ENCODE measurements around the gene KNSTRN. TPM values are rescaled to one million over a fixed set of nuclear protein-coding genes. Genes with fewer than 3 reads are reported as not detected.

KNSTRN gene
- total and polyA plus RNA-seq, 2 of the 4 experiments (the other 2 are of a cell fraction) = 33.1 to 73.5 TPM

- WGBS, 2 experiments (ENCODE audit: extremely low coverage in 2 of 2, insufficient read length in 1 of 2) = 82% methylated on average over 4 of the region's 10 CpGs; no CpG with 5 or more reads in 1 of the 2 experiments
- H4K91ac ChIP-seq (ENCODE audit: insufficient read depth, low read depth, low read length) = no peak overlapping the region
- peak overlapping the region in 1 of 2 experiments; percentile 86; a peak in 1 of 4 replicates for H4K8ac ChIP-seq (ENCODE audit: low read depth in 2 of 2, low read length in 2 of 2)
- no peaks in the 10 kb centered on the region for H3K9me3 ChIP-seq (ENCODE audit: control insufficient read depth, insufficient read depth, low read length)
- no peak overlapping the region for H3K56ac ChIP-seq (ENCODE audit: extremely low read depth, insufficient read depth, low read length)
- H3K79me1 ChIP-seq (ENCODE audit: low read depth in 1 of 2, low read length in 2 of 2) = peaks cover 5 to 9% of the 10 kb centered on the region in 2 experiments; a peak in 2 of 4 replicates
- no peaks in the 10 kb centered on the region for H3K27me3 ChIP-seq (ENCODE audit: control insufficient read depth, insufficient read depth, low read length)
- dilution Hi-C loops (cut with HindIII; ENCODE audit: low sequenced_read_pairs, unreplicated experiment) = no loop called here
- DNase-seq (no peak), ATAC-seq (ENCODE audit: low read depth) (no peak)
- peak overlapping the region; percentile 82 for H2AFZ ChIP-seq (replicated peaks; ENCODE audit: low read length, poor library complexity)
- intact Hi-C loops (cut with micrococcal nuclease) = no loop called here
- POLR2A ChIA-PET (ENCODE audit: unreplicated experiment) = no interaction called here
- no peak for TF ChIP-seq POLR2A (IDR thresholded peaks at IDR 0.05; ENCODE audit: low read depth, low read length)
- TF ChIP-seq SMC3 (IDR thresholded peaks at IDR 0.05; ENCODE audit: low read depth, low read length) = no peak
- H2BK15ac ChIP-seq (ENCODE audit: low read depth, low read length) = no peak overlapping the region
- CTCF ChIA-PET = interaction anchor here (0.7 to 2.8 kb wide), 6 partner anchors 10 to 119 kb away, joined by 3 to 15 read pairs (median 4); no protein-coding TSS in a partner anchor
- H2BK20ac ChIP-seq (ENCODE audit: low read depth, low read length) = peak overlapping the region; percentile 15; the same call in 1 of the 2 replicates
- H3K4me1 ChIP-seq (ENCODE audit: control insufficient read depth, insufficient read depth, low read length) = peaks cover 23% of the 10 kb centered on the region
- no peaks in the 10 kb centered on the region for H4K20me1 ChIP-seq (ENCODE audit: insufficient read depth, low read length)
- no TSS peak for BruUV-seq (replicated peaks)
- in situ Hi-C loops (cut with MboI; ENCODE audit: low sequenced_read_pairs) = no loop called here
- H3K9ac ChIP-seq (ENCODE audit: low read depth, low read length) = no peak overlapping the region
- H3K36me3 ChIP-seq (ENCODE audit: control insufficient read depth, insufficient read depth, low read length) = no peaks in the 10 kb centered on the region
- H3K4ac ChIP-seq (ENCODE audit: low read depth, low read length) = peak overlapping the region; percentile 98; the same call in 1 of the 2 replicates
- H2BK5ac ChIP-seq (ENCODE audit: low read depth, low read length, poor library complexity, severe bottlenecking) = no peak overlapping the region
- no peak overlapping the region for H3K23ac ChIP-seq (ENCODE audit: low read depth, low read length)
- H3K14ac ChIP-seq (replicated peaks; ENCODE audit: low read depth, low read length) = no peak overlapping the region
- no peak overlapping the region for H3K4me3 ChIP-seq (ENCODE audit: insufficient read depth, low read depth, low read length)
- H3K27ac ChIP-seq (ENCODE audit: insufficient read depth, low read length) = no peak overlapping the region
- peak overlapping the region; percentile 59 for H2AK5ac ChIP-seq (ENCODE audit: low read depth, low read length)
- H4K5ac ChIP-seq (ENCODE audit: low read depth, low read length) = no peak overlapping the region
- H3K18ac ChIP-seq (ENCODE audit: low read depth, low read length) = no peak overlapping the region
- no peak overlapping the region for H3K4me2 ChIP-seq (ENCODE audit: low read depth, low read length)
- peak overlapping the region; percentile 28 for H2AK9ac ChIP-seq (replicated peaks; ENCODE audit: low read depth, low read length, poor library complexity)
- H2BK120ac ChIP-seq (ENCODE audit: low read depth, low read length) = peak overlapping the region; percentile 94; the same call in 1 of the 2 replicates
- H3K9me1 ChIP-seq (ENCODE audit: insufficient read depth, low read length) = peaks cover 15% of the 10 kb centered on the region
Observed at GRCh38 chr15:40345225-40345866, 37.2 kb upstream of the KNSTRN start.
